Measurements from ENCODE around the gene HGF. TPM values are rescaled to one million over a fixed set of nuclear protein-coding genes. Genes with fewer than 3 reads are reported as not detected.

Gene HGF
- total RNA-seq, 1 donor from 2014 or later = 0.14 TPM

DNA sequence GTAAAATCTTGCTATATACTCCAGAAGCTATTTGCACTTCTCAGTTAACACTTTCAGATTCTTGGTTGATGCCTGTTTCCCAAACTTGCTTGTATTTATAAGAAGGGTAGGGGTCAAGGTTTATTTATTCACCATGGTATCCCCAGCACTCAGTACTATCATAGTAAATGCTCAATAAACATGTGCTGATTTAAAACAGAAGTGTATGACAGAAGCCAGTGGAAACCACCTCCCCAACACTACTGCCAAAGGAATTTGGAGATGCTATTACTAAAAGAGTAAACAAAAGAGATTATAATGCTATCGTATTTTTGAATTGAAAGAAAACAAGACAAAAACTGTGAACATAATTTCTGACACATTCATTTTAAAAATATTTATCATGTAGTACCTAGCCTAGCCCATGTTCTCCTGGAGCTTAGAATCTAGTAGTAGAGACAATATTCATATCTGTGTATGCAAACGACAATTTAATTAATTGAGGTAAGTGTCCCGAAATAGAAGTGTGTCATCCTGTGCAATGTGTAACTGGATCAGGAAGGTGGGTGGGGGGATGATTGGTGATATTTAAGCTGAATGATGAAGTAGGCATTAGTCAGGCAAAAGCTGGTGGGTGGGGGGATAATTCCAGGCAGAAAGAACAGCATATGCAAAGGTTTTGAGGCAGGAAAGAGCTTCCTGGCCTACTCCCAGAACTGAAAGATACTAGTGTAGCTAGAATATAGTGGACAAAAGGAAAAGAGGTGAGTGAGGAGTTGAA, 77.5 kb downstream of the HGF start:
- Mint-ChIP-seq H3K9me3 (peaks cover 2% of the 10 kb centered on the region), H3K4me1 (peaks cover 26% of the 10 kb centered on the region), H3K27me3 (ENCODE audit: low read depth) (no peaks in the 10 kb centered on the region), H3K36me3 (ENCODE audit: low read depth) (no peaks in the 10 kb centered on the region), H3K27ac (ENCODE audit: unreplicated experiment) (no peak overlapping the region), H3K4me3 (no peak overlapping the region)
- TF ChIP-seq, protein P1, sequence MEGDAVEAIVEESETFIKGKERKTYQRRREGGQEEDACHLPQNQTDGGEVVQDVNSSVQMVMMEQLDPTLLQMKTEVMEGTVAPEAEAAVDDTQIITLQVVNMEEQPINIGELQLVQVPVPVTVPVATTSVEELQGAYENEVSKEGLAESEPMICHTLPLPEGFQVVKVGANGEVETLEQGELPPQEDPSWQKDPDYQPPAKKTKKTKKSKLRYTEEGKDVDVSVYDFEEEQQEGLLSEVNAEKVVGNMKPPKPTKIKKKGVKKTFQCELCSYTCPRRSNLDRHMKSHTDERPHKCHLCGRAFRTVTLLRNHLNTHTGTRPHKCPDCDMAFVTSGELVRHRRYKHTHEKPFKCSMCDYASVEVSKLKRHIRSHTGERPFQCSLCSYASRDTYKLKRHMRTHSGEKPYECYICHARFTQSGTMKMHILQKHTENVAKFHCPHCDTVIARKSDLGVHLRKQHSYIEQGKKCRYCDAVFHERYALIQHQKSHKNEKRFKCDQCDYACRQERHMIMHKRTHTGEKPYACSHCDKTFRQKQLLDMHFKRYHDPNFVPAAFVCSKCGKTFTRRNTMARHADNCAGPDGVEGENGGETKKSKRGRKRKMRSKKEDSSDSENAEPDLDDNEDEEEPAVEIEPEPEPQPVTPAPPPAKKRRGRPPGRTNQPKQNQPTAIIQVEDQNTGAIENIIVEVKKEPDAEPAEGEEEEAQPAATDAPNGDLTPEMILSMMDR (conservative IDR thresholded peaks at IDR 0.05) = no peak
- no peak for DNase-seq (ENCODE audit: low read depth, low spot score)

DNA sequence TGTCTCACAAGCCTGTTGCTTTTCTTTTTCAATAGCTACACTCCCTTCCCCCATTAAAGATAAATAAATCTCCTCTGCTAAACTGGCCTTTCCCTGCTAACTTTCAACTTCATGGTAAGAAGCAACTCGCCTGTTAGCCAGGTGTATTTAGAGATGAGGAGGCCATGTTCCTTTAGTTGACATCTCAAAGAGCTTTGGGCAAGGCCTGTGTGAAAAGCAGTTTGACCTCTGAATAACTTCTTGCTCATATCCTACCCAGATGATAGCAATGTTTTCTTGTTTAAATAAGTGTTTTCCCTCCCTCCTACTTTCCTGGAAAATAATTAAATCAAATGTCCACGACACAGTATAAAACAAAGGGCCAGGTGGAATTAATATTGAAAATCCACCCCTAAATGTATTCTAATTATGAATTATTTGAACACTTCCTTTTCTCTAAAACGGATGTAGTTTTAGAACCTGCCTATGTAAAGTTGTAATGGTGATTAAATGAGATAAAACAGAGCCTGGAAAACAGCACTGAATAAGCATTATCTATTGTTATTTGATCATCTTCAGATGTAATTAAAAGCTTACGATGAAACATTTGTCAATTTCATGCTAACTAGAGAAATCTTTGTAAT, 78.5 kb downstream of the HGF start:
- Mint-ChIP-seq H3K9me3 (no peaks in the 10 kb centered on the region), H3K27me3 (ENCODE audit: low read depth) (no peaks in the 10 kb centered on the region), H3K27ac (ENCODE audit: unreplicated experiment) (peak overlapping the region; percentile 9), H3K36me3 (ENCODE audit: low read depth) (no peaks in the 10 kb centered on the region), H3K4me1 (peaks cover 26% of the 10 kb centered on the region), H3K4me3 (no peak overlapping the region)
- TF ChIP-seq, protein P1 (conservative IDR thresholded peaks at IDR 0.05) = no peak
- no peak for DNase-seq (ENCODE audit: low read depth, low spot score)

DNA sequence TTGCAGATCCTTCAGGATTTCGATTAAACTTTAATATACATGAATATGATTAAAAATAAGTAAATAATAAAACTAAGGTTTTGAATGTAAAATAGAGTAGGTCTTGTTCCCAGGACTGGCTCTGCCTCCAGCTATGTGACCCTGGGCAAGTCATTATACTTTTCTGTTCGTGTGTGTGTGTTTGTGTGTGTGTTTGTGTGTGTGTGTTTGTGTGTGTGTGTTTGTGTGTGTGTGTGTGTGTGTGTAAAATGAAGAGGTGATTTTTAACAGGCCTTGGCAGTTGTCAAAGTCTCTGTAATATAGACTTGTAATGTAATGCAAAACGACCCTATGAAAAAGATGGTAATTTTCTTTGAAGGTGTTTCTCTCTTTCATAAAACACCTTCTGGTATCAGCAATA, 79.2 kb downstream of the HGF start:
- no peak for DNase-seq (ENCODE audit: low read depth, low spot score)
- TF ChIP-seq, protein P1 (conservative IDR thresholded peaks at IDR 0.05) = no peak
- Mint-ChIP-seq H3K27ac (ENCODE audit: unreplicated experiment) (no peak overlapping the region), H3K9me3 (no peaks in the 10 kb centered on the region), H3K4me1 (peaks cover 26% of the 10 kb centered on the region), H3K4me3 (no peak overlapping the region), H3K36me3 (ENCODE audit: low read depth) (no peaks in the 10 kb centered on the region), H3K27me3 (ENCODE audit: low read depth) (no peaks in the 10 kb centered on the region)

DNA sequence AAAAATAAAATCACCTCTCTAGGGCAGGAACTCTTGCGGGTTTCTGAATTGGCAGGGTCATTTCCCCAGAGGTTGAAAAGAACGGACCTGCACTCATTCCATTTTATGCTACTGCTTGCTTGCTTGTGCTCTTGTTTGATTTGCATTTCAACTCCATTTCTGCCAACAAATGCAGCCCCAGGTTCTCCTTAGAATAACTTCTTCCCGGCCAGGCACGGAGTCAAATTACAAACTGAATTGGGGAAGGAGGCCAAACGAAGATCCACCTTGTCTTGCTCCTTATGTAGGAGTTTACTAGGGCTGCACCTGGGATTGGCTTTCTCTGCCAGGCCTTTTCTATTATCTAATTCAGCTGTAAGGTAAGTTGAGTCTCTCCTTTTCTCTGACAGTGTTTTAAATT, 79.6 kb downstream of the HGF start:
- Mint-ChIP-seq H3K9me3 (no peaks in the 10 kb centered on the region), H3K4me1 (peaks cover 27% of the 10 kb centered on the region), H3K27ac (ENCODE audit: unreplicated experiment) (no peak overlapping the region), H3K36me3 (ENCODE audit: low read depth) (no peaks in the 10 kb centered on the region), H3K4me3 (no peak overlapping the region), H3K27me3 (ENCODE audit: low read depth) (no peaks in the 10 kb centered on the region)
- no peak for DNase-seq (ENCODE audit: low read depth, low spot score)
- TF ChIP-seq, protein P1 (conservative IDR thresholded peaks at IDR 0.05) = no peak

DNA sequence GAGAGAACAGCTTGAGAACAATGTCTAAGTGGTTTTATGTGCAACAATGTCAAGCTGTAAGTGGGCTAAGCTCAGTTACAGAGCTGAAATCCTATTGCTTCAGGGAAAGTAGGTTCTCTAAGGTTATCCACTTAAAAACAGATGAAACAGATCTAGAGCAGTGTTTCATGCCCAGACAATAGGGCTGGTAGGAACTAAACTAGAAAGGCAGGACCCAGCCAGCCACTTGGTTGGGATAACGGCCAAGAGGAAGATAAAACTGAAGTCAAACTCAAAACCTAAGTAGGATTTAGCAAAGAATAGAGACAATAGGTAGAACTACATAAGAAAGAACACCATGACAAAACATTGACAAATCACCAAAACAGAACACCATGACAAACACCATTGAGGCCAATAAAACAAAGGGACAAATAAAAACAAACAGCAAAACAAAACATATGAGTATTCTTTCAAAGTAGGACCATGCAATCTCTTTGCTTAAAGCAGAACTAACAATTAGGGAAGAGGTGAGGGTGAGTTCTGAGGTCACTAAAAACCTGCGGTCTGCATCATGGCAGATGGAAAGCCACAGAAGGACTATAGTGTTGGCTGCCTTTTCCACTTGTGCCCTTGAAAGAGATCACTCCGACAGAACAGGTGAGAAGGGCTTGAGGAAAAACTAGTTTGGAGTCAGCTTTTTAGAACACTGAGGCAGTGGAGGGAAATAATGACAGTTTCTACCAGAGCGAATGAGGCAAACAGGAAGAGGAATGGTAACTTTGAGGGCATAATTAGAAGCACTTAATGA, 81.0 kb downstream of the HGF start:
- H3K27me3 Mint-ChIP-seq (ENCODE audit: low read depth) = no peaks in the 10 kb centered on the region
- no peaks in the 10 kb centered on the region for H3K36me3 Mint-ChIP-seq (ENCODE audit: low read depth)
- no peak for DNase-seq (ENCODE audit: low read depth, low spot score)
- peaks cover 40% of the 10 kb centered on the region for H3K4me1 Mint-ChIP-seq
- TF ChIP-seq, protein P1 (conservative IDR thresholded peaks at IDR 0.05) = no peak
- H3K4me3 Mint-ChIP-seq = no peak overlapping the region
- no peak overlapping the region for H3K27ac Mint-ChIP-seq (ENCODE audit: unreplicated experiment)
- no peaks in the 10 kb centered on the region for H3K9me3 Mint-ChIP-seq

All from neural crest cell (in vitro differentiated cells).